HepG2 (cell line): ENCODE data around the gene JPH2. TPM values are rescaled to one million over a fixed set of nuclear protein-coding genes. Genes with fewer than 3 reads are reported as not detected.

Experiments used
- ATAC-seq: fragments of 200-7000 bp; cut with Tn5 transposase; 3 replicates; pipeline ENCODE4 v1.9.1; 2020; ENCODE audit warnings: mild to moderate bottlenecking, moderate library complexity
- BruUV-seq: library from RNA; stranded (reverse); fragments of 400-500 nt; replicated peaks from 2 replicates; lab custom pipeline; 2021; lab: Mats Ljungman, UMichigan
- CTCF ChIA-PET: fragments of 300-600 bp; formaldehyde crosslinking; extraction: SDS; loops from one replicate; lab custom pipeline; 2021; ENCODE audit warnings: low total read pairs, inconsistent platforms, low intra/inter-chr PET ratio; lab: Yijun Ruan, JAX
- POLR2A ChIA-PET: fragments of 350-600 bp; sonication (Branson Sonifier 250); formaldehyde crosslinking; loops from one replicate; lab custom pipeline; 2020; ENCODE audit warnings: antibody characterized with exemption, inconsistent platforms; lab: Yijun Ruan, JAX
- DNase-seq: peaks from one replicate; pipeline ENCODE4 v3.0.0-alpha.2; 2015; ENCODE audit warnings: low spot score
- FAIRE-seq: peaks from 3 replicates; lab custom pipeline; 2011; peaks lifted over from hg19 to GRCh38; lab: Jason Lieb, UNC
- H2AFZ ChIP-seq: one replicate; pipeline ENCODE4 v1.6.1; 2011; ENCODE audit warnings: low read length, inconsistent platforms
- H3K27ac ChIP-seq: fragments of 300-600 bp; 3 replicates; pipeline ENCODE4 v1.8.0; 2011; ENCODE audit warnings: mixed run types, mild to moderate bottlenecking, mixed read lengths, low read length, inconsistent platforms; ENCODE audit not compliant: insufficient read depth; ENCODE audit errors: extremely low read length
- H3K27me3 ChIP-seq, 2 experiments: fragments of 200-600 bp in 1 of 2; 2 replicates in 1 of 2; 3 replicates in 1 of 2; pipeline versions ENCODE4 v1.6.0 to v1.8.0; 2011; ENCODE audit warnings: low read length in 2 of 2, mild to moderate bottlenecking in 2 of 2, moderate library complexity in 2 of 2, inconsistent platforms in 1 of 2; ENCODE audit not compliant: insufficient read depth in 2 of 2, control insufficient read depth in 1 of 2
- H3K36me3 ChIP-seq, 2 experiments: fragments of 200-600 bp in 1 of 2; replicated peaks in 1 of 2; 2 replicates in 1 of 2; 3 replicates in 1 of 2; pipeline versions ENCODE4 v1.5.1 to v1.8.0; 2011; ENCODE audit warnings: low read length in 2 of 2, inconsistent platforms in 1 of 2; ENCODE audit not compliant: insufficient read depth in 2 of 2, control insufficient read depth in 1 of 2
- H3K4me1 ChIP-seq: 2 replicates; pipeline ENCODE4 v1.5.1; 2012; ENCODE audit warnings: low read length, inconsistent platforms; ENCODE audit not compliant: insufficient read depth
- H3K4me2 ChIP-seq: 2 replicates; pipeline ENCODE4 v1.6.0; 2011; ENCODE audit warnings: low read depth, low read length, inconsistent platforms
- H3K4me3 ChIP-seq, 3 experiments: fragments of 200-600 bp in 1 of 3; sonication (generic), shearing (Covaris generic) in 1 of 3; replicated peaks in 1 of 3; 2 replicates each; pipeline ENCODE4 v1.5.1; 2011 to 2016; ENCODE audit warnings: low read length in 3 of 3, inconsistent platforms in 2 of 3, low read depth in 2 of 3, mild to moderate bottlenecking in 2 of 3, control low read depth in 1 of 3, mixed read lengths in 1 of 3; ENCODE audit not compliant: insufficient read depth in 1 of 3
- H3K79me2 ChIP-seq: one replicate; pipeline ENCODE4 v1.6.1; 2011; ENCODE audit warnings: low read length, inconsistent platforms; ENCODE audit not compliant: insufficient read depth
- H3K9ac ChIP-seq: 2 replicates; pipeline ENCODE4 v1.6.0; 2011; ENCODE audit warnings: mild to moderate bottlenecking, low read depth, low read length, inconsistent platforms; ENCODE audit not compliant: insufficient read depth
- H3K9me3 ChIP-seq: 2 replicates; pipeline ENCODE4 v1.5.1; 2012; ENCODE audit warnings: mild to moderate bottlenecking, low read length
- H4K20me1 ChIP-seq: 2 replicates; pipeline ENCODE4 v1.6.0; 2011; ENCODE audit warnings: inconsistent platforms, mild to moderate bottlenecking, low read length, moderate library complexity; ENCODE audit not compliant: insufficient read depth
- CEBPG ChIP-seq: IDR thresholded peaks from 2 replicates; pipeline ENCODE4 v1.6.1; 2016
- MBD4 ChIP-seq: IDR thresholded peaks from 2 replicates; pipeline ENCODE4 v1.6.1; 2012; ENCODE audit warnings: low read length, inconsistent platforms, borderline replicate concordance
- MLXIP ChIP-seq: sonication (generic); formaldehyde crosslinking; IDR thresholded peaks from 2 replicates; pipeline ENCODE4 v1.9.0; 2021; ENCODE audit warnings: missing genetic modification reagents, borderline replicate concordance
- PAF1 ChIP-seq: IDR thresholded peaks from 2 replicates; pipeline ENCODE4 v1.6.1; 2016; ENCODE audit warnings: missing genetic modification reagents, missing compliant biosample characterization
- YY1 ChIP-seq: IDR thresholded peaks from 2 replicates; pipeline ENCODE4 v1.6.1; 2011; ENCODE audit warnings: low read length, low read depth, moderate library complexity, mild to moderate bottlenecking; ENCODE audit not compliant: insufficient read depth, insufficient replicate concordance
- ZBTB26 ChIP-seq: IDR thresholded peaks from 2 replicates; pipeline ENCODE4 v1.6.1; 2016; ENCODE audit warnings: missing compliant biosample characterization, missing genetic modification reagents, borderline replicate concordance
- ZFP62 ChIP-seq: sonication (generic); formaldehyde crosslinking; IDR thresholded peaks from 2 replicates; pipeline ENCODE4 v1.4.0; 2020; ENCODE audit warnings: missing genetic modification reagents
- ZNF224 ChIP-seq: sonication (generic); formaldehyde crosslinking; IDR thresholded peaks from 2 replicates; pipeline ENCODE4 v1.5.0; 2020; ENCODE audit warnings: mild to moderate bottlenecking, missing genetic modification reagents
- ZNF841 ChIP-seq: sonication (generic); formaldehyde crosslinking; IDR thresholded peaks from 2 replicates; pipeline ENCODE4 v1.8.1; 2023; ENCODE audit warnings: missing genetic modification reagents, borderline replicate concordance
- WGBS: methylation state at CpG from one replicate; pipeline ENCODE4 v1.1.6; 2017; ENCODE audit warnings: low lambda C conversion rate; 5-methylcytosine and 5-hydroxymethylcytosine counted together
- in situ Hi-C: cut with HindIII; loops from 2 replicates; pipeline ENCODE4 v1.10.0; 2017; ENCODE audit warnings: low pct_unique_long_range_greater_than_20kb; ENCODE audit not compliant: extremely low pct_ligation_motif_present
- intact Hi-C: fragments of 100-400 bp; cut with micrococcal nuclease; formaldehyde crosslinking; loops from one replicate; pipeline ENCODE4 v1.10.0; 2022; ENCODE audit not compliant: unreplicated experiment
- polyA plus RNA-seq, 8 experiments: library from polyadenylated mRNA; depleted of rRNA in 3 of 8; stranded (reverse) in 7 of 8; unstranded in 1 of 8; fragments of >200 nt; fragmentation: Illumina TruSeq in 4 of 8; extraction: Trizol in 4 of 8; gene quantifications; 2 replicates each; pipeline versions ENCODE4 v1.2.1 to v1.2.3, GENCODE V29; 2011 to 2016; ENCODE audit warnings: low read depth in 4 of 8, missing spikeins in 1 of 8, mixed read lengths in 1 of 8; ENCODE audit not compliant: insufficient read depth in 1 of 8
- total RNA-seq, 5 experiments: library from RNA; depleted of rRNA; stranded (reverse); fragments of >200 nt; fragmentation: Illumina TruSeq; extraction: Trizol; gene quantifications; 2 replicates each; pipeline ENCODE4 v1.2.3, GENCODE V29; 2016; ENCODE audit warnings: low read depth in 1 of 5

The JPH2 gene
- total and polyA plus RNA-seq, 2 of the 13 experiments (the other 11 are each of a cell fraction or from before 2014, with no cell fraction given) = 0.42 TPM; not detected in 1

- Histone ChIP-seq H3K4me3 (no peak overlapping the region), H3K9ac (no peak overlapping the region), H3K36me3 (no peaks in the 10 kb centered on the region), H3K9me3 (no peaks in the 10 kb centered on the region), H3K4me2 (no peak overlapping the region), H4K20me1 (no peaks in the 10 kb centered on the region), H3K4me1 (peaks cover 22% of the 10 kb centered on the region), H3K27me3 (no peaks in the 10 kb centered on the region), H3K27ac (no peak overlapping the region), H3K79me2 (no peaks in the 10 kb centered on the region), H2AFZ (no peak overlapping the region)
- intact Hi-C loops = loop anchor here (10.0 kb wide), 2 partner anchors 465 to 665 kb away; partner anchors contain the start of gene YWHAB
- CTCF ChIA-PET = interaction anchor here (3.6 kb wide), 1 partner anchor 91 kb away, joined by 77 read pairs; the partner anchor contains the start of gene FITM2
- no peak for DNase-seq
- TF ChIP-seq CEBPG (CRISPR knock-in tag) (no peak), ZFP62 (CRISPR knock-in tag) (no peak), ZNF841 (CRISPR knock-in tag) (no peak), PAF1 (no peak), MBD4 (no peak), ZNF224 (CRISPR knock-in tag) (no peak), ZBTB26 (CRISPR knock-in tag) (no peak), MLXIP (no peak), YY1 (no peak)
- no peak for ATAC-seq
- no peak for FAIRE-seq
- in situ Hi-C loops = loop anchor here (5.0 kb wide), 4 partner anchors 93 to 393 kb away; partner anchors contain the start of gene FITM2
- 42% methylated on average over 6 of the region's 6 CpGs for WGBS
- no TSS peak for BruUV-seq
- POLR2A ChIA-PET = no interaction called here
Measured at GRCh38 chr20:44219791-44220190, 32.8 kb upstream of the JPH2 start.
